GM23338 (cell line): ENCODE data around the gene SPATA20. TPM values are rescaled to one million over a fixed set of nuclear protein-coding genes. Genes with fewer than 3 reads are reported as not detected.

Experiments
- ATAC-seq: fragments of 200-7000 bp; cut with Tn5 transposase; 3 replicates; pipeline ENCODE4 v1.9.1; 2020
- DNase-seq: peaks from one replicate; pipeline ENCODE4 v3.0.0-alpha.2; 2015; ENCODE audit warnings: low spot score
- H2AFZ ChIP-seq: fragments of 200-600 bp; sonication (generic); 2 replicates; pipeline ENCODE4 v1.8.0; 2016; ENCODE audit warnings: antibody characterized with exemption, mild to moderate bottlenecking, moderate library complexity
- H3F3A ChIP-seq: fragments of 200-600 bp; sonication (generic); replicated peaks from 2 replicates; pipeline ENCODE4 v1.8.0; 2017; ENCODE audit warnings: antibody characterized with exemption, mixed run types, low read depth
- H3K27ac ChIP-seq: fragments of 200-600 bp; sonication (generic); 2 replicates; pipeline ENCODE4 v1.6.1; 2016; ENCODE audit warnings: low read depth
- H3K27me3 ChIP-seq: fragments of 200-600 bp; sonication (generic); 2 replicates; pipeline ENCODE4 v1.8.0; 2016; ENCODE audit warnings: mild to moderate bottlenecking, mixed run types, moderate library complexity; ENCODE audit not compliant: insufficient read depth
- H3K36me3 ChIP-seq: fragments of 200-600 bp; sonication (generic); 2 replicates; pipeline ENCODE4 v1.8.0; 2016; ENCODE audit warnings: mild to moderate bottlenecking; ENCODE audit not compliant: insufficient read depth
- H3K4me1 ChIP-seq: fragments of 200-600 bp; sonication (generic); 2 replicates; pipeline ENCODE4 v1.8.0; 2016; ENCODE audit warnings: mild to moderate bottlenecking, moderate library complexity; ENCODE audit not compliant: insufficient read depth
- H3K4me2 ChIP-seq: fragments of 200-600 bp; sonication (generic); 2 replicates; pipeline ENCODE4 v1.7.1; 2017; ENCODE audit warnings: mixed run types
- H3K4me3 ChIP-seq: fragments of 200-600 bp; sonication (generic); 2 replicates; pipeline ENCODE4 v1.6.1; 2016; ENCODE audit warnings: mixed run types
- H3K79me2 ChIP-seq: fragments of 200-600 bp; sonication (generic); replicated peaks from 2 replicates; pipeline ENCODE4 v1.8.0; 2017; ENCODE audit warnings: mild to moderate bottlenecking; ENCODE audit not compliant: insufficient read depth
- H3K9me2 ChIP-seq: fragments of 200-600 bp; sonication (generic); 2 replicates; pipeline ENCODE4 v1.8.0; 2017; ENCODE audit not compliant: insufficient read depth
- H4K20me1 ChIP-seq: fragments of 200-600 bp; sonication (generic); replicated peaks from 2 replicates; pipeline ENCODE4 v1.8.0; 2017; ENCODE audit warnings: mild to moderate bottlenecking; ENCODE audit not compliant: insufficient read depth
- H3K27ac Mint-ChIP-seq: 2 replicates; pipeline ENCODE4 v1.8.0; 2020; ENCODE audit warnings: inconsistent platforms, mild to moderate bottlenecking, moderate library complexity, mixed read lengths
- H3K27me3 Mint-ChIP-seq: 3 replicates; pipeline ENCODE4 v1.8.0; 2022; ENCODE audit warnings: low read depth, mild to moderate bottlenecking, moderate library complexity, mixed read lengths, inconsistent platforms; ENCODE audit not compliant: insufficient read depth, poor library complexity
- H3K36me3 Mint-ChIP-seq: 3 replicates; pipeline ENCODE4 v1.8.0; 2021; ENCODE audit warnings: low read depth, mild to moderate bottlenecking, inconsistent platforms, moderate library complexity, mixed read lengths
- H3K4me1 Mint-ChIP-seq: 3 replicates; pipeline ENCODE4 v1.8.0; 2020; ENCODE audit warnings: mild to moderate bottlenecking, inconsistent platforms, mixed read lengths
- H3K4me3 Mint-ChIP-seq: 3 replicates; pipeline ENCODE4 v1.8.0; 2021; ENCODE audit warnings: moderate library complexity, mild to moderate bottlenecking, inconsistent platforms, mixed read lengths
- H3K9me3 Mint-ChIP-seq: 3 replicates; pipeline ENCODE4 v1.8.0; 2020; ENCODE audit warnings: moderate library complexity, mild to moderate bottlenecking, inconsistent platforms, mixed read lengths
- CREB1 ChIP-seq: fragments of 250-450 bp; sonication (Bioruptor Pico); IDR thresholded peaks from 2 replicates; pipeline ENCODE4 v1.5.0; 2020; ENCODE audit warnings: low read depth, mild to moderate bottlenecking, moderate library complexity
- CTCF ChIP-seq, 2 experiments: fragments of 200-600 bp in 1 of 2; sonication (generic) in 1 of 2; conservative IDR thresholded peaks; 2 replicates each; pipeline versions ENCODE4 v1.5.1 to v1.6.1; 2016 to 2017; ENCODE audit warnings: antibody characterized with exemption in 2 of 2, low read depth in 2 of 2, mild to moderate bottlenecking in 2 of 2, moderate library complexity in 1 of 2
- EZH2 ChIP-seq: fragments of 200-600 bp; sonication (generic); IDR thresholded peaks from one replicate; pipeline ENCODE4 v1.8.0; 2017; ENCODE audit warnings: antibody characterized with exemption, mild to moderate bottlenecking, low read depth; ENCODE audit not compliant: unreplicated experiment
- EZH2phosphoT487 ChIP-seq: fragments of 200-600 bp; sonication (generic); IDR thresholded peaks from one replicate; pipeline ENCODE4 v1.8.1; 2018; ENCODE audit warnings: antibody characterized with exemption; ENCODE audit not compliant: unreplicated experiment
- NANOG ChIP-seq: IDR thresholded peaks from 2 replicates; pipeline ENCODE4 v1.6.1; 2016; ENCODE audit warnings: antibody characterized with exemption, borderline replicate concordance
- POLR2AphosphoS5 ChIP-seq: IDR thresholded peaks from 2 replicates; pipeline ENCODE4 v1.6.1; 2016; ENCODE audit warnings: antibody characterized with exemption, low read depth
- ZNF462 ChIP-seq: fragments of 250-450 bp; sonication (Bioruptor Pico); IDR thresholded peaks from 2 replicates; pipeline ENCODE4 v1.5.0; 2020; ENCODE audit warnings: mild to moderate bottlenecking, moderate library complexity
- polyA plus RNA-seq: library from polyadenylated mRNA; unstranded; fragments of >200 nt; fragmentation: Nextera tagmentation; extraction: Ambion mirVana; gene quantifications from 2 replicates; pipeline ENCODE4 v1.2.1, GENCODE V29; 2016
- total RNA-seq: library from RNA; depleted of rRNA; stranded (reverse); fragments of >200 nt; shearing (Covaris generic); gene quantifications from 2 replicates; pipeline ENCODE4 v1.2.3, GENCODE V29; 2014

The SPATA20 gene
- total and polyA plus RNA-seq, 2 experiments from 2014 or later: 13.8 to 32.7 TPM

DNA sequence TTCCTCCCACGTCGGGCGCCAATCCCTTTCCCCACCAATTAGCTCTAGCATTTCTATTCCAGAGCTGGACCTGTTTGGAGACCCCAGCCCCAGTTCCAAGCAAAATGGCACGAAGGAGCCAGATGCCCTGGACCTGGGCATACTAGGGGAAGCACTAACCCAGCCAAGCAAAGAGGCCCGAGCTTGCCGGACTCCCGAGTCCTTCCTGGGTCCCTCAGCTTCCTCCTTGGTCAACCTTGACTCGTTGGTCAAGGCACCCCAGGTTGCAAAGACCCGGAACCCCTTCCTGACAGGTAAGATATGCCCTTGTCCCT, 5.6 kb upstream of the SPATA20 start (continued):
- TF ChIP-seq CTCF (conservative IDR thresholded peaks at IDR 0.05; ENCODE audit: low read depth in 2 of 2): no peak
- TF ChIP-seq ZNF462: no peak
- no peak for TF ChIP-seq EZH2phosphoT487
- no peak for TF ChIP-seq POLR2AphosphoS5

DNA sequence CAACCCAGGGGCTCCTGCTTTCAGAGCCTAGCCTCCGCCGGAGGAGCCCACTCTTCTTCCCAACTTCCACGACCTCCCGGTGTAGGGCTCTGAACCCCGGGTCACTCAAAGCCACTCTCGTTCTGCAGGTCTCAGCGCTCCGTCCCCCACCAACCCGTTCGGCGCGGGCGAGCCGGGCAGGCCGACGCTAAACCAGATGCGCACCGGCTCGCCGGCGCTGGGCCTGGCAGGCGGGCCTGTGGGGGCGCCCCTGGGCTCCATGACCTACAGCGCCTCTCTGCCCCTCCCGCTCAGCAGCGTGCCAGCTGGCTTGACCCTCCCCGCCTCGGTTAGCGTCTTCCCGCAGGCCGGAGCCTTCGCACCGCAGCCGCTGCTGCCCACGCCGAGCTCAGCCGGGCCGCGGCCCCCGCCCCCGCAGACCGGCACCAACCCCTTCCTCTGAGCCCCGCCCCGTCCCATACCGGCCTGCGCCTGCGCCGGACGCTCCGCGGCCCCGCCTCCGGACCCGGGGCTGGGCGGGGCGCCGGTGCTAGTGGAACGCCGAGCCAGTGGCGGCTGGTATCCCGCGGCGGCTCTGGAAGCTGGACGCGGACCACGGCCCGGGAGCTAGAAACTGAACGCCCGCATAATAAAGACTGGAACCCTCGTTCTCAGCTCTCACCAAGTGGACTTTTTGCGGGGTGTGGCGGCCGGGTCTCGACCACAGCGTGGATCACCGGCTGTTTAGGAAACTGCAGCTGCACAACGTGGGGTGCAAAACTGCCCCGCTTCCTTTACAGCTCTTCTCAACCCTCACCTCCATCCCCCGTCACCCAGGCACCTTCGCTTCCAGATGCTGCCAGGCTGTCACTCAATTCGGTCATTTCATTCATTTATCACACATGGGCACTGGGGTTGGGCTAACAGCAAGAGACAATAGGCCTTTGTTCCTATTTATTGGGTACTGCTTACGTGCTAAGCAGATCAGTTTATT, 5.0 kb upstream of the SPATA20 start:
- Histone ChIP-seq H3K27me3 (peaks cover 11% of the 10 kb centered on the region), H3F3A (no peaks in the 10 kb centered on the region), H3K27ac (no peak overlapping the region), H4K20me1 (no peaks in the 10 kb centered on the region), H3K4me2 (peak overlapping the region; percentile 82), H3K4me3 (peak overlapping the region; percentile 77), H2AFZ (peak overlapping the region; percentile 83), H3K79me2 (no peaks in the 10 kb centered on the region), H3K36me3 (no peaks in the 10 kb centered on the region), H3K9me2 (no peaks in the 10 kb centered on the region), H3K4me1 (peaks cover 16% of the 10 kb centered on the region; the same call in 1 of the 2 replicates)
- Mint-ChIP-seq H3K27me3 (peaks cover 17% of the 10 kb centered on the region), H3K9me3 (no peaks in the 10 kb centered on the region), H3K4me3 (peak overlapping the region; percentile 77), H3K27ac (peak overlapping the region; percentile 75; the same call in 1 of the 2 replicates), H3K4me1 (peaks cover 23% of the 10 kb centered on the region), H3K36me3 (peaks cover 3% of the 10 kb centered on the region; the same call in 2 of the 3 replicates)
- TF ChIP-seq EZH2: peak; percentile 13
- no peak for TF ChIP-seq CREB1 (CRISPR knock-in tag)
- no peak for TF ChIP-seq NANOG
- peak; percentile 74 for TF ChIP-seq POLR2AphosphoS5
- peak; percentile 94 for DNase-seq
- peak; percentile 78 for ATAC-seq
